Neuronal stem cell (in vitro differentiated cells): ENCODE measurements around the gene WDR93.

Source experiments
- DNase-seq: peaks from one replicate; pipeline ENCODE4 v3.0.0-alpha.2; 2013; ENCODE audit warnings: low spot score
- H2AFZ ChIP-seq: one replicate; pipeline ENCODE4 v1.6.1; 2013; ENCODE audit warnings: mild to moderate bottlenecking, low read length, inconsistent platforms
- H2AK5ac ChIP-seq: 2 replicates; pipeline ENCODE4 v1.6.1; 2013; ENCODE audit warnings: low read depth, mild to moderate bottlenecking, inconsistent platforms, low read length, moderate library complexity, mixed read lengths
- H2BK120ac ChIP-seq: 2 replicates; pipeline ENCODE4 v1.6.1; 2013; ENCODE audit warnings: low read depth, mild to moderate bottlenecking, inconsistent platforms, low read length, moderate library complexity, mixed read lengths
- H2BK12ac ChIP-seq: one replicate; pipeline ENCODE4 v1.6.1; 2013; ENCODE audit warnings: low read length, inconsistent platforms
- H2BK15ac ChIP-seq: 2 replicates; pipeline ENCODE4 v1.6.1; 2013; ENCODE audit warnings: mild to moderate bottlenecking, low read length, inconsistent platforms, mixed read lengths
- H2BK5ac ChIP-seq: one replicate; pipeline ENCODE4 v1.6.1; 2013; ENCODE audit warnings: inconsistent platforms, mild to moderate bottlenecking, low read length, moderate library complexity
- H3K14ac ChIP-seq: one replicate; pipeline ENCODE4 v1.6.1; 2013; ENCODE audit warnings: low read length, inconsistent platforms
- H3K18ac ChIP-seq: 2 replicates; pipeline ENCODE4 v1.6.1; 2013; ENCODE audit warnings: low read length, inconsistent platforms
- H3K23ac ChIP-seq: 2 replicates; pipeline ENCODE4 v1.6.1; 2013; ENCODE audit warnings: low read depth, mild to moderate bottlenecking, mixed read lengths, low read length, inconsistent platforms; ENCODE audit not compliant: poor library complexity
- H3K27ac ChIP-seq: replicated peaks from 3 replicates; pipeline ENCODE4 v1.5.1; 2013; ENCODE audit warnings: low read length, inconsistent platforms
- H3K27me3 ChIP-seq, 3 experiments: 2 replicates each; pipeline ENCODE4 v1.6.1; 2013; ENCODE audit warnings: low read length in 3 of 3, mild to moderate bottlenecking in 2 of 3, inconsistent platforms in 1 of 3, low read depth in 1 of 3, mixed read lengths in 1 of 3, moderate library complexity in 1 of 3; ENCODE audit not compliant: control insufficient read depth in 3 of 3, insufficient read depth in 3 of 3
- H3K36me3 ChIP-seq, 2 donors: replicated peaks in 1 of 2; 2 replicates each; pipeline ENCODE4 v1.6.1; 2013; ENCODE audit warnings: low read length in 2 of 2; ENCODE audit not compliant: control insufficient read depth in 2 of 2, insufficient read depth in 2 of 2
- H3K4ac ChIP-seq: 2 replicates; pipeline ENCODE4 v1.6.1; 2013; ENCODE audit warnings: inconsistent platforms, mild to moderate bottlenecking, low read length, moderate library complexity
- H3K4me1 ChIP-seq, 2 donors: 1 replicate in 1 of 2; 2 replicates in 1 of 2; pipeline ENCODE4 v1.6.1; 2013; ENCODE audit warnings: low read length in 2 of 2, low read depth in 1 of 2; ENCODE audit not compliant: control insufficient read depth in 2 of 2, insufficient read depth in 1 of 2
- H3K4me2 ChIP-seq: one replicate; pipeline ENCODE4 v1.6.1; 2013; ENCODE audit warnings: mild to moderate bottlenecking, low read length, inconsistent platforms; ENCODE audit not compliant: insufficient read depth, poor library complexity, severe bottlenecking
- H3K4me3 ChIP-seq, 2 donors: 2 replicates each; pipeline ENCODE4 v1.5.1; 2013; ENCODE audit warnings: low read length in 2 of 2, mild to moderate bottlenecking in 2 of 2, inconsistent platforms in 1 of 2, moderate library complexity in 1 of 2
- H3K79me1 ChIP-seq: one replicate; pipeline ENCODE4 v1.6.1; 2013; ENCODE audit warnings: low read depth, mild to moderate bottlenecking, inconsistent platforms, low read length, moderate library complexity
- H3K9ac ChIP-seq: one replicate; pipeline ENCODE4 v1.6.1; 2013; ENCODE audit warnings: mild to moderate bottlenecking, low read depth, low read length, inconsistent platforms; ENCODE audit not compliant: poor library complexity
- H3K9me3 ChIP-seq, 2 donors: replicated peaks in 1 of 2; 2 replicates each; pipeline versions ENCODE3 to v1.6.1; 2013; ENCODE audit warnings: low read length in 2 of 2, mild to moderate bottlenecking in 2 of 2, inconsistent platforms in 1 of 2, low read depth in 1 of 2, mixed read lengths in 1 of 2, moderate library complexity in 1 of 2; ENCODE audit not compliant: control insufficient read depth in 2 of 2, insufficient read depth in 1 of 2
- H4K8ac ChIP-seq: one replicate; pipeline ENCODE4 v1.6.1; 2013; ENCODE audit warnings: low read depth, mild to moderate bottlenecking, inconsistent platforms, low read length, moderate library complexity
- H4K91ac ChIP-seq: one replicate; pipeline ENCODE4 v1.6.1; 2013; ENCODE audit warnings: low read length, low read depth, mild to moderate bottlenecking, inconsistent platforms; ENCODE audit not compliant: poor library complexity
- WGBS, 2 donors: extraction: QIAGEN DNeasy Blood & Tissue Kit; methylation state at CpG; one replicate each; pipeline ENCODE4 v1.1.7; 2013; ENCODE audit warnings: missing lambda C conversion rate in 2 of 2, mixed read lengths in 1 of 2; ENCODE audit not compliant: insufficient read length in 2 of 2, insufficient replicate concordance in 1 of 2; ENCODE audit errors: extremely low coverage in 2 of 2; 5-methylcytosine and 5-hydroxymethylcytosine counted together

WDR93 gene

DNA sequence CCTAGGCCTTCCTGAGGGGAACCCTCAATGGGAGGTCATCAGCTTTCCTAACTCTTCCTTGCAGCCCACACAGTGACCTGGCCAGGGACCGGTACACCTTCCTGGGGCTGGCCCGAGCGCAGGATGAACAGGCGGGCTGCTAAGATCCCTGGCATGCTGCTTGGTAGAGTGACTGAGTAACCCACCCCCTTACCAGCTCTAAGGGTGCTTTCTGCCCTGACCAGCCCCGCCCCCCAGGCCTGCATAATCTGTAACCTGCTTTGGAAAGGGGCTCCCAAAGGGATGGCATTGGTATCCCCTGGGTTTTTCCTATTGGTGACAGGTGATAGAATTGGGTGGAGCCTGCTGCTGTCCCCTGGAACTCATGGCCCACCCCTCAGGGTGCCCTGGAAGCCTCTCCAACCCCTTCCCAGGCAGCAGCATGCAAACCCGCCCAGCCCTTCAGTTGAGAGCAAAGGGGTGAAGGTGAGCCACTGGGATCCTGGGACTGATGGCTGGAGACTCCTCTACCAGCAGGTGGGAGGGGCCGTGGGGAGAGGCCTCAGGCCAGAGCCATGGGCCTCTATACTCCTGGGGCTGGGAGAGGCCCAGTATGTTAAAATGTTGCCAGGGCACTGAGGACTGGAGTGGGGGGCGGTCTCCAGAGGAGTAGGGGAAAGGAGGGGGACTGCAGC, 24.3 kb upstream of the WDR93 start:
- H3K14ac ChIP-seq: no peak overlapping the region
- H2AFZ ChIP-seq: peak overlapping the region; percentile 94
- peak overlapping the region in 1 of 2 donors; percentile 46 for H3K4me3 ChIP-seq
- peak overlapping the region; percentile 68 for H2AK5ac ChIP-seq
- peak overlapping the region; percentile 96 for H2BK15ac ChIP-seq
- no peak overlapping the region for H3K9ac ChIP-seq
- no peak overlapping the region for H4K91ac ChIP-seq
- no peak overlapping the region for H4K8ac ChIP-seq
- peak overlapping the region; percentile 97 for H3K18ac ChIP-seq
- no peaks in the 10 kb centered on the region for H3K36me3 ChIP-seq
- no peak overlapping the region for H2BK120ac ChIP-seq
- peaks cover 0 to 48% (median 11%) of the 10 kb centered on the region in 3 experiments for H3K27me3 ChIP-seq
- H3K9me3 ChIP-seq: no peaks in the 10 kb centered on the region
- H3K27ac ChIP-seq: no peak overlapping the region
- peak overlapping the region; percentile 73 for H3K23ac ChIP-seq
- H2BK5ac ChIP-seq: no peak overlapping the region
- H3K79me1 ChIP-seq: no peaks in the 10 kb centered on the region
- H3K4me1 ChIP-seq: peaks cover 4 to 5% of the 10 kb centered on the region in 2 donors
- H2BK12ac ChIP-seq: no peak overlapping the region
- no peak overlapping the region for H3K4ac ChIP-seq
- DNase-seq: no peak
- H3K4me2 ChIP-seq: no peak overlapping the region
- WGBS, 2 donors: no CpG with 5 or more reads among the region's 8 CpGs

DNA sequence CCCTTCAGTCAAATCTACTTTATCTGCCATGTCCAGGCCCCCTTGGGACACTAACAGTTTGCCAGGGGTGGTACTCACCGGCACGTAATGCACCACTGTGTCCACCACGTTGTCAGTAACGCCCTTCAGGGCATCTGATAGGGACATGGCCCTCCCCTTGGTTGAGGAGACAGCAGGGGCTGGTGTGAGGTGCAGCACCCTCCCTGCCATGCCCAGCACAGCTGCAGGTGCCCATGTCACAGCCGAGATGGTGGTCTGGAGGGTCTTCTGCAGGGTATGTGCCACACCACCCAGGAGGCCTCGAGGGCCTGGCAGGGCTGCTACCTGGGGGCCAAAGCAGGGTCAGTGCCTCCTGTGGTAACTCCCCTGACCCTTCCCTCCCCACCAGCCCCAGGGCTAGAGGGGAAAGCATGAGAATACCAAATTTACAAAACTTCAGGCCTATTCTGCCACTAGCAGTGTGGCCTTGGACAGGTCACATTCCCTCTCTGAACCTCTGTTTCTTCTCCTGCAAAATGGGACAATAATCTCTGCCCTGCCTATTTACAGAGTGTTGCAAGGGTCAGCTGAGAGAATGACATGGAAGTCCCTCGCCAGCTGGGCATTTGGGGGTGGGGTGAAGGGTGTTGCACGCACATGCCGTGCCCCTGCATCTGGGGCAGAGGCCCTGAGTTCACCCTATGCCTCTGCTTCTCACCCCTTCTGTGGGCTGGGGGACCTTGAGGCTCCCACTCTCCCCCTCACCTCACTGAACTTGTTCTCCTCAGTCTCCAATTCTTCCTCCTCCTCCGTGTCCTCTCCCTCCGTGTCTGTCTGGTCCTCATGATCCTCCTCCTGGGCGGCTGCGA, 23.5 kb upstream of the WDR93 start:
- Histone ChIP-seq H3K9me3 (no peaks in the 10 kb centered on the region), H3K4ac (no peak overlapping the region), H4K91ac (no peak overlapping the region), H2BK15ac (peak overlapping the region; percentile 90), H3K18ac (peak overlapping the region; percentile 81), H3K27ac (no peak overlapping the region), H2AK5ac (peak overlapping the region; percentile 58), H4K8ac (no peak overlapping the region), H3K14ac (peak overlapping the region; percentile 65), H3K79me1 (no peaks in the 10 kb centered on the region), H3K4me3 (no peak overlapping the region), H2BK5ac (no peak overlapping the region), H3K36me3 (no peaks in the 10 kb centered on the region), H3K9ac (no peak overlapping the region), H3K27me3 (peaks cover 0 to 56% (median 11%) of the 10 kb centered on the region in 3 experiments), H2BK120ac (no peak overlapping the region), H2BK12ac (peak overlapping the region; percentile 68), H3K4me2 (no peak overlapping the region), H2AFZ (no peak overlapping the region), H3K4me1 (peaks cover 4 to 5% of the 10 kb centered on the region in 2 donors), H3K23ac (no peak overlapping the region)
- no peak for DNase-seq
- no CpG with 5 or more reads among the region's 13 CpGs for WGBS, 2 donors

DNA sequence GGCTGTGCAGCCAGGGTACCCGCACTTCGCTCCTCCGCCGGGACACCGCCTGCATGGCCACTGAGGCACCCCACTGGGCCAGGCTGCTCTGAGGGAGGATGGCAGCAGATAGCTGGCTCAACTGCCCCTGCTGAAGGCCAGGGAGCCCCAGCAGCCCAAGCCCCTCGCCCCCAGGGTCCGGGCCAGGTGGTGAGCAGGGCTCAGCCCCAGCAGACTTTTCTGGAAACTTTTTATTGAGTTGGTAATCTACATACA, 23.0 kb upstream of the WDR93 start:
- H2BK5ac ChIP-seq: no peak overlapping the region
- H3K4me1 ChIP-seq: peaks cover 4 to 5% of the 10 kb centered on the region in 2 donors
- no peak overlapping the region for H4K8ac ChIP-seq
- H2AFZ ChIP-seq: no peak overlapping the region
- H4K91ac ChIP-seq: no peak overlapping the region
- H3K27ac ChIP-seq: no peak overlapping the region
- peak overlapping the region; percentile 81 for H3K18ac ChIP-seq
- H3K36me3 ChIP-seq: no peaks in the 10 kb centered on the region
- H3K4ac ChIP-seq: no peak overlapping the region
- H3K4me2 ChIP-seq: no peak overlapping the region
- peak overlapping the region; percentile 38 for H2AK5ac ChIP-seq
- peaks cover 0 to 60% (median 11%) of the 10 kb centered on the region in 3 experiments for H3K27me3 ChIP-seq
- H3K23ac ChIP-seq: no peak overlapping the region
- H2BK120ac ChIP-seq: no peak overlapping the region
- no peaks in the 10 kb centered on the region for H3K9me3 ChIP-seq
- H2BK15ac ChIP-seq: peak overlapping the region; percentile 90
- no peaks in the 10 kb centered on the region for H3K79me1 ChIP-seq
- peak overlapping the region; percentile 68 for H2BK12ac ChIP-seq
- WGBS, 2 donors: no CpG with 5 or more reads among the region's 7 CpGs
- no peak overlapping the region for H3K4me3 ChIP-seq
- peak overlapping the region; percentile 65 for H3K14ac ChIP-seq
- H3K9ac ChIP-seq: no peak overlapping the region
- DNase-seq: no peak

DNA sequence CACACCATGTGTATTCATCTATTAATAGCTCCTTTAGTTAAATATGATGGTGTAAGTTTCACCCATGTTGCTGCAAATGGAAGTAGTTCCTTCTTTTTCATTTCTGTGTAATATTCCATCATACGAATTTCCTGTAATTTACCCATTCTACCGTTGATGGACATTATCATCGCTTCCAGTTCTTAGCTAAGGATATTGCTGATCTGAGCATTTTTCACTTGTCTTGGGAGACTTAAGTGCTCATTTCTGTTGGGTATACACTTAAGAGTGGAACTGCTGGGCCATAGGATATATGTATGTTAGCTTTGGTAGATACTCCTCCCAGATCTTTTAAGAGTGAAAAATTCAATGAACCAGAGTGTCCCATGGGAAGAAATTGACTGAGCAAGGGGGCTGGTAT, 22.4 kb upstream of the WDR93 start:
- no peak overlapping the region for H2AK5ac ChIP-seq
- no peak overlapping the region for H2BK5ac ChIP-seq
- no peak for DNase-seq
- H3K4me3 ChIP-seq: no peak overlapping the region
- no peak overlapping the region for H3K4me2 ChIP-seq
- no peak overlapping the region for H2AFZ ChIP-seq
- H3K4ac ChIP-seq: no peak overlapping the region
- no peak overlapping the region for H4K8ac ChIP-seq
- H3K27me3 ChIP-seq: peaks cover 0 to 60% (median 11%) of the 10 kb centered on the region in 3 experiments
- H2BK12ac ChIP-seq: no peak overlapping the region
- no peaks in the 10 kb centered on the region for H3K9me3 ChIP-seq
- no peaks in the 10 kb centered on the region for H3K36me3 ChIP-seq
- no peak overlapping the region for H3K14ac ChIP-seq
- H3K27ac ChIP-seq: no peak overlapping the region
- H2BK15ac ChIP-seq: no peak overlapping the region
- peaks cover 4 to 5% of the 10 kb centered on the region in 2 donors for H3K4me1 ChIP-seq
- WGBS, 2 donors: no CpG with 5 or more reads among the region's 3 CpGs
- no peak overlapping the region for H3K23ac ChIP-seq
- no peak overlapping the region for H4K91ac ChIP-seq
- no peak overlapping the region for H3K18ac ChIP-seq
- H3K9ac ChIP-seq: no peak overlapping the region
- H3K79me1 ChIP-seq: no peaks in the 10 kb centered on the region
- H2BK120ac ChIP-seq: no peak overlapping the region
